ENCODE measurements around the gene CDH4. TPM values are rescaled to one million over a fixed set of nuclear protein-coding genes. Genes with fewer than 3 reads are reported as not detected.
A peak's percentile ranks its signal among the peaks of the same experiment; 100 is the strongest.

CDH4 gene
- total RNA-seq, 6 experiments from 2014 or later, result 5.8 to 12.8 (median 10.9) TPM

- Mint-ChIP-seq H3K9me3 (peaks cover 27% of the 10 kb centered on the region), H3K27me3 (ENCODE audit: insufficient read depth) (peaks cover 4% of the 10 kb centered on the region), H3K4me3 (no peak overlapping the region), H3K4me1 (ENCODE audit: low read depth) (peaks cover 17% of the 10 kb centered on the region), H3K27ac (no peak overlapping the region), H3K36me3 (ENCODE audit: low read depth) (peaks cover 6% of the 10 kb centered on the region; the same call in 1 of the 2 replicates)
- TF ChIP-seq CTCF (IDR thresholded peaks at IDR 0.05), result no peak
- DNase-seq, result no peak
Observed at GRCh38 chr20:61636531-61637116, 384.6 kb downstream of the CDH4 start.

GRCh38 chr20:61638802-61639585, 386.9 kb downstream of the CDH4 start:
- H3K4me3 Mint-ChIP-seq, result no peak overlapping the region
- peaks cover 32% of the 10 kb centered on the region for H3K9me3 Mint-ChIP-seq
- peaks cover 17% of the 10 kb centered on the region for H3K4me1 Mint-ChIP-seq (ENCODE audit: low read depth)
- H3K27me3 Mint-ChIP-seq (ENCODE audit: insufficient read depth), result peaks cover 3% of the 10 kb centered on the region
- 0 out of 2 replicates have a peak, but pooled peaks have one; percentile 14 for TF ChIP-seq CTCF (IDR thresholded peaks at IDR 0.05)
- no peak overlapping the region for H3K27ac Mint-ChIP-seq
- no peak for DNase-seq
- peaks cover 6% of the 10 kb centered on the region; the same call in 1 of the 2 replicates for H3K36me3 Mint-ChIP-seq (ENCODE audit: low read depth)

GRCh38 chr20:61640131-61640870, 388.2 kb downstream of the CDH4 start:
- Mint-ChIP-seq H3K27me3 (ENCODE audit: insufficient read depth) (no peaks in the 10 kb centered on the region; the same call in none of the 2 replicates), H3K27ac (peak overlapping the region; percentile 59; the same call in 1 of the 2 replicates), H3K4me3 (no peak overlapping the region), H3K36me3 (ENCODE audit: low read depth) (peaks cover 6% of the 10 kb centered on the region; the same call in 1 of the 2 replicates), H3K4me1 (ENCODE audit: low read depth) (peaks cover 17% of the 10 kb centered on the region), H3K9me3 (peaks cover 26% of the 10 kb centered on the region)
- TF ChIP-seq CTCF (IDR thresholded peaks at IDR 0.05), result no peak
- DNase-seq, result no peak

GRCh38 chr20:61640871-61641245, 388.8 kb downstream of the CDH4 start:
- DNase-seq, result no peak
- H3K36me3 Mint-ChIP-seq (ENCODE audit: low read depth), result peaks cover 6% of the 10 kb centered on the region; the same call in 1 of the 2 replicates
- no peak overlapping the region for H3K4me3 Mint-ChIP-seq
- H3K27ac Mint-ChIP-seq, result no peak overlapping the region
- H3K9me3 Mint-ChIP-seq, result peaks cover 26% of the 10 kb centered on the region
- H3K4me1 Mint-ChIP-seq (ENCODE audit: low read depth), result peaks cover 17% of the 10 kb centered on the region
- no peaks in the 10 kb centered on the region; the same call in none of the 2 replicates for H3K27me3 Mint-ChIP-seq (ENCODE audit: insufficient read depth)
- TF ChIP-seq CTCF (IDR thresholded peaks at IDR 0.05), result no peak

- DNase-seq, result no peak
- H3K36me3 Mint-ChIP-seq (ENCODE audit: low read depth), result peaks cover 6% of the 10 kb centered on the region; the same call in 1 of the 2 replicates
- H3K27me3 Mint-ChIP-seq (ENCODE audit: insufficient read depth), result peaks cover 2% of the 10 kb centered on the region
- H3K9me3 Mint-ChIP-seq, result peaks cover 21% of the 10 kb centered on the region
- H3K27ac Mint-ChIP-seq, result no peak overlapping the region
- H3K4me3 Mint-ChIP-seq, result no peak overlapping the region
- no peak for TF ChIP-seq CTCF (IDR thresholded peaks at IDR 0.05)
- peaks cover 17% of the 10 kb centered on the region for H3K4me1 Mint-ChIP-seq (ENCODE audit: low read depth)
Observed at GRCh38 chr20:61643656-61644377, 391.8 kb downstream of the CDH4 start.
